SH-SY5Y (cell line): ENCODE measurements around the gene LYSMD1.

Experiments used
- GATA2 ChIP-seq: IDR thresholded peaks from 2 replicates; pipeline ENCODE4 v1.6.1; 2011; ENCODE audit warnings: mild to moderate bottlenecking, low read depth, low read length
- GATA3 ChIP-seq: IDR thresholded peaks from 2 replicates; pipeline ENCODE4 v1.6.1; 2011; ENCODE audit warnings: low read depth, mild to moderate bottlenecking, low read length, moderate library complexity

- TF ChIP-seq GATA2 (no peak), GATA3 (no peak)
Measured at GRCh38 chr1:151175041-151175741, 9.5 kb upstream of the LYSMD1 start.
